NCI-H1436 treated with DMSO at 0.1 percent for 48 hours (cell line): Measurements from ENCODE around the gene ERBB4.
A peak's percentile ranks its signal among the peaks of the same experiment; 100 is the strongest.
"Not testable (repeated sequence)": the region's sequence is repeated elsewhere in the genome, so short reads cannot be mapped to it uniquely, and the experiment has no call there.

Experiments
- DNase-seq: peaks from one replicate; lab custom pipeline; 2025; lab: John Stamatoyannopoulos, UW

Gene ERBB4

DNA sequence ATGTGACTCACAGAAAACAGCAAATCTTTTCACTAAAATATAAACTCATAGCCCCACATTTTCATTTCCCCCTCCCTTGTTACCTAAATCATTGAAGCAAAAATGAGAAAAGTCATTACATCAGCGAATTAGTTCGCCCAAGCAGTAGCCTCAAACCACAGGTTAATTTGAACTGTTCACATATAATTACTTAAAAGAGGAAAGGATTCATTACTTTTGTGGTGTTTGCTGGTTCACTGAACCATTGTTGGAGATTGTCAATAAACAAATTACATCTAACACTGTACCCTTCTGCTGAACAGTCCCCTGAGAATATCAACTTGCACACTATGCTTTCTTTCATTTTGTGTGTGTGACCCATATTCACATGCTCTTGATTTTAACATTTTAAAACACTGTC, 238.7 kb downstream of the ERBB4 start:
- DNase-seq, result peak; percentile 77

DNA sequence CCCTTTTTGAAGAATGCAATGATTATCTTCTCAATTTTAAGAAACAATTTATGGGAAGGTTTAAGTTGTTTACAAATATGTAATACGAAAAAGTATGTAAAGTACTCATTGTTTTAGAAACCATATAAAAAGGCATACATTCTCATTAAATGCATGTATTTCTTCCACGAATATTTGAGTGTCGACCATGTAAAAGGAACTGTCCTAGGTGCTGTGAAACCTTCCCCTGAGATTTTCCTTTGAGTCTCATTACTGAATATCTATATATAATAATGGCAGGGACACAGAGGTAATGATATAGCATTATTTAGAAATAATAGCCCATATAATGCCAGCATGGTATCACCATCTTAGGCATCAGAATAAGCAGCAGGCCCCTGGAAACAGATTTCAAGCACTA, 239.3 kb downstream of the ERBB4 start:
- DNase-seq, result no peak

DNA sequence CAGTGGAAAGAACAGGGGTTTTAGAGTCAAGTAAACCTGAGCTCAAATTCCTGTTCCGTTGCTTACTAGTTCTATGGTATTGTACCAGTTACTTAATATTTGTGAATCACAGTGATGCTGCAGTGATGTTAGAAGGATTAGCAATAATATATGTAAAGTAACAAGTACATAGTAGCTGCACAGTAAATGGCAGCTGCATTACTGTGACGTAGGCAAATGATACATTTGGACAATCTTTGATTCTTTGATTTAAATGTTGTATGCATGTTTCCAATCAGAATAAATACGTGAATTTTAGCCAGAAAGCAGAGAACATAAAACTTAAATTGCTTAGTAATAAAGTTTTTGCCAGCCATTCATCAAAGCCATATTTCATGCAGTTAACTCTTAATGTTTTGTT, 243.0 kb downstream of the ERBB4 start:
- no peak for DNase-seq

DNA sequence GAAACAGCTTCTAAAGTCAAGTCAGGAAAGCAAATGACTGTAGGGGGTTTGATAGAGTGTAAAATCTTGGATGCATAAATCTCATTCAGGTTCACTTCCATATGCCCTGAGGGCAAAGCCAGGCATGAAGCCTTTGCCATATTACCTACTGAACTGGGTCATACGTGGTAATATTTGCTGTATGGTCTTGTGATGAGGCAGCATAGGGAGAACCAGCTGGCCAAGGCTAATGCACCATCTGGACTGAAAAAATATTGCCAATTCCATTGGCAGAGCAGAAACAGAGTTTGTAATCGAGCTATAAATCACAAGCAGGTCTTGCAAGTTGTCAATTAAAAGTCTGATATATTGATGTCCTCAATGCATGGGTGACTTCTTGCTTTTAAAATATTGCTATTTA, 243.8 kb downstream of the ERBB4 start:
- DNase-seq, result no peak

DNA sequence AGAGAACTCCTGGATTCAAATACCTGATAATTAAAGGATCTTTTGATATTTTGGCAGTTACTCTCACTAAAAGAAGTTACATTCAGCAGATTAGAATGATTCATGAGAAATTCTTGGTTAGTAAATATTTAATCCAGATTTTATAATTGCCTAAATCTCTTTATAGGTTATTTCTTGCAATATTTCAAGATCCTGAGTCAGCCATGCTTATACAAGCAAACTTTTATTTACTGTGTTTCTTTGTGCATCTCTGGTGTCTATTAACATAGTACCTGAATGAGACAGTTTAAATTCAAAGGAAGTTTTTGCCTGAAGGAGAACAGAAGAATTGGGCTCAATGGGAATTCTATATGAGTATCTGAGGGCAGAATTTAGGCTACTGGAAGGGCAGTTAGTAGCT, 249.3 kb downstream of the ERBB4 start:
- DNase-seq, result no peak

DNA sequence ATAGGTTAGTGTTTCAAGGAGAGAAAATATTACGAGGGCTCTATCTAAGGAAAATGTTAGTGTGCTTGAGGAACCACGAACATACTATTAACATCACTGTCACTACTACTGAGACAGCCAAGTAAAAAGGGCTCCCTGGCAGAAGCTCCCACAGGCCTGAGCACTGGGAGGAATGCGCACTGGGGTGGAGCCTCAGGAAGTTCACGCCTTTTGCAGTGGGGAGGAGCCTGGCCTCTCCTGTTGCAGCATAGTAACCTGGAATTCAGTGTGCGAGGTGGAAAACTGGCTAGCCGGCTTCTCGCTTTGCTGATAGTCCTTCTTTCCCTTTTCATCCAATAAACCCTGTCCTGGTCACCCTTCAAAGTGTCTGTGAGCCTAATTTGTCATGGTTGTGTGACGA, 250.3 kb downstream of the ERBB4 start:
- DNase-seq, result no peak

DNA sequence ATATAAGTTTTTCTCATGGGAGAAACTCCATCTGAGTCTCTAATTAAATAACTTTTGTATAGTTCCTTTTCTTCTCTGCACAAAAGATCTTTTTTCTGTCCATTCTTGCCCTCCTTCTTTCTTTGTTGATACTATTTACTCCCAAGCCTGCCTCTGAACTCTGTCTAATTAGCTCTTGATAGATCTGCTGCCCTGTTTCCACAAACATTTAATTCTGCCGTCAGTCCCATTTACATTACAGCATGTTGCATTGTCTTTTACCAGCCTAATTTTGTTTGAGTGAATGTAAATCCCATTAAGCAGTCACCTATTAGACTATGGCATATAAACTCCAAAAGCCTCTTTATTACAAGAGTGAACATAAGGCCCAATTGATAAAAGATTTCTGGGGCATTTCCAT, 254.4 kb downstream of the ERBB4 start:
- no peak for DNase-seq

DNA sequence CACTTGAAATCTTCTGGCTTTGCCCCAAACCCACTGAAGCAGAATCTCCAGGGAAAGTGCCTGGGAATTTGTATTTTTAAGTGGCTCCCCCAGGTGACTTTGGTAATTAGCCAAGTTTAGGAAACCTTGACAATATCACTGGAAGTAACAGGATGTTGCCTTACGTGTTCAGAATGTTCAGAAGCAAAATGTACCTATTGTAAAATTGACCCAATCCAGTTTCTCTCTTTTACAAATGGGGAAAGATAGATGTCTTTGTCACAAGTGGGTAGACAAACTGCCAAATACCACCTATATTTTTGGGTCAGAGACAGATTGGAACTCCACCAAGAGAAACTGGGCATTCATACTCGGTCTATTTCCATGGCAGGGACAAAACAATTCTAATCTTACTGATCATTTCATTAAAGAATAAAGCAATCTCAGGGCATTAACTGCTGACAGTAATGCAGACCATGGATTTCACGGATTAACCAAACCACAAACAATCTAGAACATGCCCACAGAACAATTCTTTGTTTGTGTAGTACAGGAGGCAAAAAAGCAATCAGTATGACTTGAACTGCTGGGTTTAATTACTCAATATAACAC, 255.8 kb downstream of the ERBB4 start:
- DNase-seq, result no peak

DNA sequence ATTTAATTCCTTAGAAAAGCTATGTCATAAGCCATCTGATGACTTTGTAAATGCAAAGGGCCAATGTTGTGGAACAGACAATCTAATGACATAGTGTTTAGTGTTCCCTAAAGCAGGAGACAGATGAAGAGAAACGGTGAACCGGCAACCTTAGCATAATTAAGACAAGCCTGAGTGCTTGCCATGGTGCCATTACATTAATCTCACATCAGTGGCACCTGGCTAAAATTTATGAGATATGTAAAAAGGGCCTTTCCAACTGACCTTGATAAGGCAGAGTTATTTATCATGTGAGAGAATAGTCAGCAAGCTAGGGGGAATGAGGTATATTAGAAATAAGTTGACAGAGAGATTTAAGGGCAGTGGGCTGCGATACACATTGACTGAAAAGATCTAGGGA, 261.8 kb downstream of the ERBB4 start:
- no peak for DNase-seq

DNA sequence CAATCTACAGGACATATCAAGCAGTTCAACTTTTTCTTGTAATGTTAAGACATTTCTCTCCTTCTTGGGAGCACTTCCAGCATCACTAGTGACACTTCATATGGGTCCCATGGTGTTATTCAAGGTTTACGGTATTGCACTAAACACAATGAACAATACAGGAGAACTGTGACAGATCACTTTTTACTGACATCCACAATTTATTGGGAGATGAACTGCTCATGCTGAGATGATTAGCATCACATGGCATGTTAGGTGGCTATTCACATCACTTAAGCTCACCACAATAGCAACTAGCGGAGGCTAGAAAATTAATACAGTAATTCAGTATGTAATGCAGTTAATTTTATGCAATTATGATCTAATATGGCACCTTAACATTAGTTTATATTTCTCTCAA, 264.4 kb downstream of the ERBB4 start:
- DNase-seq, result no peak

DNA sequence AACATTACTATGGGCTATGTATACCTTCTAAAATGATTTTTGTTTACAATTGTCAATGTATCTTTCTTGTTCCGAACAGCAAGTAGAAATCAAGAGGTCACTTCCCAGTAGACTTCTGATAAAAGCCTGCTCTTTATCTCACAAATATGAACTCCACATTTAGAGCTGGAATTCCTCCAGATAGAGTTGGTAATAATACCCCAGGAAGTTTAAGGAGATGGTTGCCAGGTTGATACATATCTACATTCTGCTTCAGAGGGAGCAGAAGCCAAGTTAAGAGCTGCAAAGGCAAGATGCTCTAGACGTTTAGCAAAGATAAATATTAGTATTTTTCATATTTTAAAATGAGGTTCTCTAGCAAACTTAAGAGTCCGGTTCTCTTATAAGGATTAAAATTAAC, 267.0 kb downstream of the ERBB4 start:
- no peak for DNase-seq

DNA sequence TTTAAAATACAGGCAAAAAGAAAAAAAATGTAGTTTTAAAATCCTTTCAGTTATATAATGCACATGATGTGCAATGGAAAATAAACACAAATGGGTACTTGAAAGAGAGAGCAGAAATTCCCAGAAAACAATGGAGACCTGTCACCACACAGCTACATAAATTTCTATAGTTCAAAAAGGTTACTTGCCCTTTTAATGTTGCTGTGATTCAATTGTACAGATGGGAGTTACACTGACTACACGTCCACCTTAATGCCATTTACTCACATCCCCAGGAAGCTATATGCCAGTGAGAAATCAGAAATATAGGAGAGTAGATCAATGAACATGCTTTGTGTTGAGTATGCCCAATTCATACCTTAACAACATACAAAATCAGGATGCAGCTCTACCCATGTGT, 269.6 kb downstream of the ERBB4 start:
- DNase-seq, result no peak

DNA sequence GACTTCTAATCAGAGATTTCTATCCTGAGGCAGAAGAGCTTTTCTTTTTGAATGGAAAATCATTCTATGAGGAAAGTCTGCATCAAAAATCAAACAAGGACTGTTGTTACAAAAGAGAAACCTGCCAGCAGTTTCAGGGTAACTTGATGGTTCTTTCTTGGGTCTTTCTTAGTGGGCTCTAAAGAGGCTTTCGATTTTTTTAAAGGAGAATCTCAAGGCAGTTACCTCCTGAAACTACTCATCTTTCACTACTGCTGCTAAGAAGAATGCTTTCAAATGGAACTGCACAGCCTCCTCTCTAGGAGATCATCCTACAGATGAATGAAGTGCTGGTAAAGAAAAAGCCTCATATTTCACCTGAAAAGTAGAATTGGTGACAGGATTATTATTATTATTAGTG, 272.3 kb downstream of the ERBB4 start:
- no peak for DNase-seq

DNA sequence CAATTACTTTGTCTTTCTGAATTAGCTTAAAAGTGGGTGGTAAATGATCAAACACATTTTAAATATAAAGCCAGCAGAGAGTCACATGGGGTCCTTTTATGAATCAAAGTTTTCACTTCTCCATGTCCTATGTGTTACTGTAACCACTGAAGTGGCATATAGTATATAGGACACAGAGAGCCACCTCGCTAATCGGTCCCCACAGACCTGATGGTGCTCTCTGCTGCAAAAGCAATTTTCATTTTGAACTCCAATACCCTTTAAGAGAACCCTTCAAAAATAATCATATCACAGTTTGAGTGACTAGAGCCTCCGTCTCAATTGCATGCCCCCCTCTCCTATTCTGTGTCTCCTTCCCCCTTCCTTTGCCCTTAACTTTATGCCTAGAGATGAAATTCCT, 272.8 kb downstream of the ERBB4 start:
- DNase-seq, result no peak

DNA sequence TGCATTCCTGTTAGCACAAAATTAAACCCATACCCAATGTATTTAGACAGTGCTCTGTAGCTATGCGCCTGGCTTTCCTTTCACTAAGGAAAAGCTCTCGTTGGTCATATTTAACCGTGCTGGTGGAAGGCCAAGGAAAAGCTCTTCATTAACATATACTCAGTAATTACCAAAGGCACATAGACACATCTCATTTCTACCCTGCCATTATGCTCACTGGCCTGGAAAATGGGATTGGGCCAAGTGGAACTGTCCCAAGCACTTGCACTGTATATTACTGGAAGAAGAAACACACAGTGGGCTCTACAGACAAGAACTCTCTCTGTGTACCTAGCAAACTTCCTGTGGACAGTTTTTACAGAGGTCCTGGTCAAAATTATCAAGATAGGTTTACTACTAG, 274.4 kb downstream of the ERBB4 start:
- no peak for DNase-seq

DNA sequence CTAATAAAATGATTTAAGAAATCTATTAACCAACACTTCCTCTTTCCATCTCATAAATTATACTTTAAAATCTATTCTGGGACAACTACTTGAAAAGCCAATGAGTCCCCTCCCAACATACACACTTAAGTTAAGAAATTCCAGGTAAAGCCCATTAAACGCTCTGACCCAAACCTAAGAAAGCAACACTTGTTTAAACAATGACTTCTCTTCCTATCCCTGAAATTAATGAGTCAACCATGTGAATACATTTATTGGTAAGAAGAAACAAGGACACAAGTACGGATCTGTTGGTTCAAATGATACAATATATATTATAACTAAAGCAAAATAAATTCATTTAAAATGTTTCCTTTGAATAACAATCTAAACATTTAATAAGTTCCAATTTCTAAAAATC, 279.4 kb downstream of the ERBB4 start:
- no peak for DNase-seq

DNA sequence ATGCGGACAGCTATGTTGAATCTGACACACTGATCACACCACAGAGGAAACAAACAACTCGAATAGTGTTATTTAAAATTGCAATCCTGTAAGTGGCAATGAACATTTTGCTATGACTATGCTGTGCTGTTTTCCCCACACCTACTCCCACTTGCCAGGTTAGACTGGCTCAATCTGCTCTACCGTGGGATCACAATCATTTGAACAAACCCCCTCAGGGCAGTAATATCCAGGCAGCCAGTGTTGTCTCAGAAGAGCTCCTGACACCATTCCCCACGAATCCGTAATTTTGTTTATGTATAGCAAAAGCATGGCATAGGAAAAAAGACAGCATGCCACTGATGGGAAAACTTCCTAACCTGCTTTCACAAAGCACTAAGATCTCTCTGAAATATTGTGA, 284.3 kb downstream of the ERBB4 start:
- no peak for DNase-seq

DNA sequence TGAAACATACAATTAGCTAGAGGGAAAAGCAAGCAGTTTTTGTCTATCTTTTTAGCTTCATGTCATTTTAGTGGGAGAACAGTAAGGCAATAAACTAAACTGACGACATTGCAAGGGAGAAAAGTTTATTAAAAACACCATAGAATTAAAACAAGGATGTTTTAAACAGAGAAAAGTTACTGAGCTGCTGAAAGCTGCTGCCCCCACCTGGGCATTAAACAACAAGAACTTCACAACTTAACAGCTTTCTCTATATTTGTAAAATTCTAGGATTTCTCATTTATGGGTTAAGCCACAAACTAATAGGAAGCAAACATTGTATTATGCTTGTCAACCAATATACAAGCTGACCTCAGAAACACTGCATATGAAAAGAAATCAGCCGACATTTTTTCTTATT, 289.2 kb downstream of the ERBB4 start:
- DNase-seq, result no peak

DNA sequence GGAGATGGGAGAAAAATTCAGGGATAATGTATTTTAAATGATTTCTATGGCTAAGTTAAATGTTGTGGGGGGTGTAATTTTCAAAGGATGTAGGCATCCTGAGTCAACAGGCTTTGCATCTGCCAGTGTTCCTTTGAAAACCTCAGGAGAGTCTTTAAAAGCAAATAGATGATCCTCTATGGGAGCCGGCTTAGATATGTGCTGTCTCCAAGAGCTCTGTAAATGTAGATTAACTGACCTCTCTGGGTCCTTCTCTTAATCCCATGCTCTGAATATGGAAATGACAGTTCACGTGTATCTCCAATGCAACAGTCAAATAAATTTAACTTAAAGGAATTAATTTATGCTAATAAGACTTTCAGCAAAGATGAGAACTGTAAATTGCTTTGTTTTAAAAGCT, 292.7 kb downstream of the ERBB4 start:
- no peak for DNase-seq

DNA sequence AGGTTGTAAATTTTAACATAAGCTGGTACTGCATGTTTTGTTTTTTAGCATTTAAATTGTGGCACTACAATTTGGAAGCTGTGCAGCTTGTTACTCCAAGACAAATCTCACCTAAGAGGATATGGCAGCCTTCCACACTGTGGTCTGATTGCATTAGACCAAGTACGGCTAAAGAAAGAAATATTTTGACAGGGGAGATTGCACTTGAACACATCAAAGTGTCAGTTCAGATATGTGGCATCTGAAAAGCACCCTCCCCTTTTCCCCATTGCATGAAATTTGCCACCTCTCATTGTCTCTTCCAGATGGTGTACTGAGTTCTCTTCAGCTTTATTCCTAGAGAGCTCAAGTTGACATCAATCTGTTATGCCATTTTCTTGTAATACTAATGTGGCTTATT, 295.9 kb downstream of the ERBB4 start:
- DNase-seq, result no peak

DNA sequence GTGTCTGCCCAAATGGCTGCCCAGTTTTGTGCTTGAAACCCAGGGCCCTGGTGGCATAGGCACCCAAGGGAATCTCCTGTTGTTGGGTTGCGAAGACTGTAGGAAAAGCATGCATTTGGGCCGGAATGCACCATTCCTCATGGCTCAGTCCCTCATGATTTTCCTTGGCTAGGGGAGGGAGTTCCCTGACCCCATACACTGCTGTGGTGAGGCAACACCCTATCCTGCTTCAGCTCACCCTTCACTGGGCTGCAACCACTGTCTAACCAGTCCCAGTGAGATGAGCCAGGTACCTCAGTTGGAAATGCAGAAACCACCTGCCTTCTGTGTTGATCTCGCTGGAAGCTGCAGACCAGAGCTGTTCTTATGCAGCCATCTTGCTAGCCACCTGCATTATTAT, 300.4 kb downstream of the ERBB4 start:
- not testable (repeated sequence) for DNase-seq

DNA sequence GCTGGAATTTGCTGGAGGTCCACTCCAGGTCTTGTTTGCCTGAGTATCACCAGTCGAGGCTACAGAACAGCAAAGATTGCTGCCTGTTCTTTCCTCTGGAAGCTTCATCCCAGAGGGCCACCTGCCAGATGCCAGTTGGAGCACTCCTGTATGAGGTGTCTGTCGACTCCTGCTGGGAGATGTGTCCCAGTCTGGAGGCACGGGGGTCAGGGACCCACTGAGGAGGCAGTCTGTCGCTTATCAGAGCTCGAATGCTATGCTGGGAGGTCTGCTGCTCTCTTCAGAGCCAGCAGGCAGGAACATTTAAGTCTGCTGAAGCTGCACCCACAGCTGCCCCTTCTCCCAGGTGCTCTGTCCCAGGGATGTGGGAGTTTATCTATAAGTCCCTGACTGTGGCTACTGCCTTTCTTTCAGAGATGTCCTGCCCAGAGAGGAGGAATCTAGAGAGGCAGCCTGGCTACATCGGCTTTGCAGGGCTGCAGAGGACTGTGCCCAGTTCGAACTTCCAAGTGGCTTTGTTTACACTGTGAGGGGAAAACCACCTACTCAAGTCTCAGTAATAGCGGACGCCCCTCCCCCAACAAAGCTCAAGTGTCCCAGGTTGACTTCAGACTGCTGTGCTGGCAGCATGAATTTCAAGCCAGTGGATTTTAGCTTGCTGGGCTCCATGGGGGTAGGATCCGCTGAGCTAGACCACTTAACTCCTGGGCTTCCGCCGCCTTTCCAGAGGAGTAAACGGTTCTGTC, 301.1 kb downstream of the ERBB4 start:
- no peak for DNase-seq

DNA sequence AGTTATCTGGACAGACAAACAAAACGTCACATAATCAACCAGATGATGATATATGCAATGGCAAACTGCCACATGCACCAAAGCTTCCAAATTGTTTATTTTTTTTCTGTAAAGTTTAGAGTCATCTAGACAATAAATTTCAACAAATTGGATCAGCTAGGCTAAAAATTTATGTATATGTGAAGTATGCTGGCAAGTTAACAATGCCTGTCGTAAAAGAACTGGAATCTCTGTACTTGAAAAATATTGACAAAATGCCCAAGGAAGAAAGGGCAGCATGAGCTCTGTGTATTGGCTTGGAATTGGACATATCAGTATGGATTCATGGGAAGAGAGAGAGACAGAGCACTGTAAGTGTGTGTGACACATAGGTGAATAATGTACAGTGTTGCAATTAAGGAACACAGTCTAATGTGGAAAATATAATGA, 309.8 kb downstream of the ERBB4 start:
- no peak for DNase-seq

DNA sequence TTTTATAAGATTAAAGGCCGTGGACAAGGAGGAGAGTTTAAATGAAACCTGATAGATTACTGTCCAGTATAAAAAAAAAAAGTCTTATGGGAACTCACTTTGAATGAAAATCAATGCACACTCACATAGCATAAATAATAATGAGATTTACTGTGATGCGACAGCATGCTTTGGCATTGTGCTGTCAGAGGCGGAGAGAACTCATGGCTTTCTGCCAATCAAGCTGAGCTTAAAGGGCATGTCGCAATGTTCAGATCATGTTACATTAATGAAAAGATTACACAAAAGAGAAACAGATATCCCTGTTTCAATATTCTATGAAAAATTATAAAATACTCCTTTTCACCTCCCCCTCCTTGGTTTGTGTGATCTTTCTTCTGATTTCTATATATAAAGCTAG, 310.8 kb downstream of the ERBB4 start:
- DNase-seq, result peak; percentile 32
